ENCODE measurements around the gene FATE1.

Gene FATE1

DNA sequence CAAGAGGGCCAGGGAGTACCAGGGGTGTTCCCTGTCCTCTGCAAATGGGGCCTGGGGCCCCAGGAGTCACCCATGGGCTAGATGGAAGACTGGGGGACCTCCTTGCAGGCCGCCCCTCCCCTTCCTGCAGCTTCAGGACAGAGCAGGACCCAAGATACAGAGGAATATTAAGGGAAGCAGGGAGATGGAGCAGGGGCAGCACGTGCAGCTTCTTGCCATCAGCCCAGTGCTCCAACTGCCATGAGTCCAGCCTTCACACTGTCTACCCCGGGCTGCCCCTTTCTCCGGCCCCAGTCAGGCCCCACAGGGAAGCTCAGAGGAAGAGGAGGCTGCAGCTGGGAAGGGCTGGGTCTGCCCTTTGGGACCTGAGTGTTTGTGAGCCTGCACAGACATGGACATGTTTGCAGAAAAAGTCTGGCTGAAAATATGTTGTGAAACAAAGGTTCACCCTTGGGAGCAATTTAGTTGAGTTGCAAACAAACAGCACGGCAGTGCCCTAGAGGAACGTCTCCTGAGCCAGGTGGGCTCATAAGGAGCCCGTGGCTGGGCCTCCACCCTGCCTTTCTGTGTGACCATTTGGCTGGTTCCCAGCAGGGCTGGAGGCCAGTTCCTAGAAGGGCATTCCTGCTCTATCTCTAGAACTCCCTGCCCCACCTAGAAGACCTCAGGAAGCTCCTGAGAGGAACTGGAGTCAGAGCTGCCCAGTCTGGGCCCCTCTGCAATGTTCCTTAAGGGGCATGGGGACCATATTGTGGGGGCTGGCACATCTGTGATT, 8.9 kb downstream of the FATE1 start:
- H3K27ac ChIP-seq: peak overlapping the region; percentile 28; the same call in 1 of the 2 replicates
- TF ChIP-seq, protein P1, sequence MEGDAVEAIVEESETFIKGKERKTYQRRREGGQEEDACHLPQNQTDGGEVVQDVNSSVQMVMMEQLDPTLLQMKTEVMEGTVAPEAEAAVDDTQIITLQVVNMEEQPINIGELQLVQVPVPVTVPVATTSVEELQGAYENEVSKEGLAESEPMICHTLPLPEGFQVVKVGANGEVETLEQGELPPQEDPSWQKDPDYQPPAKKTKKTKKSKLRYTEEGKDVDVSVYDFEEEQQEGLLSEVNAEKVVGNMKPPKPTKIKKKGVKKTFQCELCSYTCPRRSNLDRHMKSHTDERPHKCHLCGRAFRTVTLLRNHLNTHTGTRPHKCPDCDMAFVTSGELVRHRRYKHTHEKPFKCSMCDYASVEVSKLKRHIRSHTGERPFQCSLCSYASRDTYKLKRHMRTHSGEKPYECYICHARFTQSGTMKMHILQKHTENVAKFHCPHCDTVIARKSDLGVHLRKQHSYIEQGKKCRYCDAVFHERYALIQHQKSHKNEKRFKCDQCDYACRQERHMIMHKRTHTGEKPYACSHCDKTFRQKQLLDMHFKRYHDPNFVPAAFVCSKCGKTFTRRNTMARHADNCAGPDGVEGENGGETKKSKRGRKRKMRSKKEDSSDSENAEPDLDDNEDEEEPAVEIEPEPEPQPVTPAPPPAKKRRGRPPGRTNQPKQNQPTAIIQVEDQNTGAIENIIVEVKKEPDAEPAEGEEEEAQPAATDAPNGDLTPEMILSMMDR (conservative IDR thresholded peaks at IDR 0.05; ENCODE audit: low read depth): no peak
- ChIA-PET CTCF (no interaction called here), POLR2A (ENCODE audit: low non-redundant PET) (no interaction called here)
- no peak for DNase-seq (ENCODE audit: low spot score)

DNA sequence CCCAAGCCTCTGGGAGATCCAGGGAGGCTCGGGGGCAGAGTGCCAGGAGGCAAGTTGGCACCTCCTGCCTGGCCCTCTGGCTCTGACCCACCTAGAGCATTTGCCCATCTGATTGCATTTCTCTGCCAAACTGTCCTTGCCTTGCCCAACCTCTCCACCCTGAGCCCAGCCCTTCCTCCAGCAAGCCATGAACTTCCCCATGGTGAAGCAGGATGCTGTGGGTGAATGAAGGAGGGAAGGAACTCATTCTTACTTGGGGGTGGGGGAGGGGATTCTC, 9.4 kb downstream of the FATE1 start:
- ChIA-PET POLR2A (ENCODE audit: low non-redundant PET) (no interaction called here), CTCF (no interaction called here)
- H3K27ac ChIP-seq: peak overlapping the region; percentile 28; the same call in 1 of the 2 replicates

DNA sequence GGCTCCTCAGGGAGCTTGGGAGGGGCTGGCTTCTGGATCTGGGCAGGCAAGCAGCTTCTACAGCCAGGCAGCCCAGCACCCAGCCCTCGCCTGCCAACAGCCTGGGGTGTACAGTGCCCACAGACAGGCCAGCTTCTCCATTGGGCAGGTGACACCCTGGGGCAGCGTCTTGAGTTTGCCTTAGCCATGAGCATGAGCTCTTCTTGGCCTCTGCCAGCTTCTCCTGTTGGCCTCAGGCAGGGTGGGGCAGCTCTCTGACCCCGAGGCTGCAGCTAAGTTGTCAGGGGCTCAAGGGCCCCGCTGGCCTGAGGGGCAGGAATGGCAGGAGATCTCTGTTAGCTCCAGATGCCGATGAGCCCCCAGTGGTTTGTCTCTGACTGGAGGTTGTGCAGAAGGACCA, 10.9 kb downstream of the FATE1 start:
- ChIA-PET CTCF (interaction anchor here (1.0 kb wide), 1 partner anchor 25 kb away, joined by 3 read pairs; no protein-coding TSS in a partner anchor), POLR2A (ENCODE audit: low non-redundant PET) (no interaction called here)
- no peak for DNase-seq (ENCODE audit: low spot score)
- TF ChIP-seq, protein P1 (conservative IDR thresholded peaks at IDR 0.05; ENCODE audit: low read depth): no peak
- H3K27ac ChIP-seq: no peak overlapping the region

More for the DNA sequence above, 9.4 kb downstream of the FATE1 start:
- TF ChIP-seq, protein P1 (conservative IDR thresholded peaks at IDR 0.05; ENCODE audit: low read depth): no peak
- no peak for DNase-seq (ENCODE audit: low spot score)

DNA sequence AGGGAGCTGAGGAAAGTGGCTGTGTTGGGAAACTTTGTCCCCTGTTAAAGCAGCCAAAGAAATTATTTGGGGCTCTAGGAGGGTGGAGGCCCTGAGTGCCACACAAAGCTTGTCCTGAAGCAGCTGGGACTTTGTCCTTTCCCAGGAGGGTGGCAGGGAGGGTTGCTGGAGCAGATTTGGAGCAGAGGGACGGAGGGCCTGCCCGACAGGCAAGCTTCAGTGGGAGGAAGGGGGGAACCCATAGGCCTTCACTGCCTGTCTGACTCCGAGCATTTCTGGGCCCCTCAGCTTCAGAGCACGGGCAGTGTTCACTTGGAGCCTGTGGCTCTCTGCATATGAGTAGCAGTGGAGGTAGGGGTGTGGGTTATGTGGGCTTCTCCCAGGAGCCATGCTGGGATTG, 11.5 kb downstream of the FATE1 start:
- ChIA-PET CTCF (interaction anchor here (0.6 to 1.0 kb wide), 3 partner anchors 25 to 1146 kb away, joined by 3 read pairs; no protein-coding TSS in a partner anchor), POLR2A (ENCODE audit: low non-redundant PET) (no interaction called here)

DNA sequence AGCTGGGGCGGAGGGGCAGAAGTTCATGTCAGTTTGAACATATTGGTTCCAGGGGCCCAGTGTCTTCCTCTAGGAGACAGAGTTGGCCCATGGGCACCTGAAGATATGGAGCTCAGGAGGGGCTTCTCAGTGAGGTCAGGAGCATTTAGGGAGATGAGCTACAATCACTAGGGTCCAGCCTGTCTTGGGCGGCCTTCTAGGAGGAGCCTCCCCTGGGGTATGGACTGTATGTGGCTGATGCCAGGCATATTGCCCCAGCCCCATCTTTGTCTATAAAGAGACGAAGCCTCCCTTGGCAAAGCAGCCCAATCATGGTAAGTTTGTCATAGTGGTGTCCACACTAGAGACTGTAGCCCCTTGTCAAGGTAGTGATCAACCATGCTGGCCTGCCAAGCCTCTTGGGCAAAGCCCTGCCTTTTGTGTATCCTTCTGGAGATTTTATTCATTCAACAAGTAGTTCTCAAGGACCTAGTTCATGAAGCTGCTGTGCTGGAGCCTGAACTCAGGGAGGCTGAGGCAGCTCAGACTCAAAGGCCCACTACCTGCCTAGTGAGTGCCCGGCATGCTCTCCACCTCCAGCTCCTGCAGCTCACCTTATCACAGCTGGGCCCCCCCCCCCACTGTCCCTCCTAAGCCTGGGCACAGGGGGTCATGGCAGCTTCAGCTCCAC, 13.4 kb downstream of the FATE1 start:
- TF ChIP-seq, protein P1 (conservative IDR thresholded peaks at IDR 0.05; ENCODE audit: low read depth): no peak
- DNase-seq (ENCODE audit: low spot score): no peak
- ChIA-PET POLR2A (ENCODE audit: low non-redundant PET) (no interaction called here), CTCF (no interaction called here)
- H3K27ac ChIP-seq: no peak overlapping the region

More for the DNA sequence above, 11.5 kb downstream of the FATE1 start:
- TF ChIP-seq, protein P1 (conservative IDR thresholded peaks at IDR 0.05; ENCODE audit: low read depth): no peak
- no peak overlapping the region for H3K27ac ChIP-seq
- DNase-seq (ENCODE audit: low spot score): no peak

DNA sequence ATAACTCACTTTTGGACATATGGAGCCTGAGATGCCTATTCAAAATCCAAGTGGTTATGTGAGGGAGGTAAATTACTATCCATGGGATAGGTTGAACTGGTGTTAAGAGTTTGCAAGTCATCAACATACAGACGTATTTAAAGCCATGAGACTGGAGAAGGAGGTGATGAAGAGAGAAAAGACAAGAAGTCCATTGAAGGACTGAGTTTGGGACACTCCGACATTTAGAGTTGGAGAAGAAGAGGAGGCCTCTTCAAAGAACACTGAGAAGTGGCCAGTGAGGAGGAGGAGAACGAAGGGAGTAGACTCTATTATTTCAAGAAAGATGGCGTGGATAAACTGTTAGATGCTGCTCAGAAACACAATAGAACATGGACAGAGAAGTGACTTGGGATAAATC, 18.6 kb downstream of the FATE1 start, which contains the start of gene CNGA2:
TSS of gene CNGA2 (plus strand) at position 301 of the 400 bp plus-strand sequence. CDS start 3,738 bp downstream, outside the sequence.
- no peak within 1 kb of the TSS for H3K27ac ChIP-seq
- CTCF ChIA-PET: no interaction called here
- POLR2A ChIA-PET (ENCODE audit: low non-redundant PET): no interaction called here
- TF ChIP-seq, protein P1 (conservative IDR thresholded peaks at IDR 0.05; ENCODE audit: low read depth): no peak
- DNase-seq (ENCODE audit: low spot score): no peak

Measured in RWPE1 (cell line).